NB4 (cell line): ENCODE data around the gene DGKI.
A peak's percentile ranks its signal among the peaks of the same experiment; 100 is the strongest.

Source experiments
- DNase-seq: peaks from one replicate; pipeline ENCODE4 v3.0.0; 2010; ENCODE audit warnings: low read depth
- H3K4me3 ChIP-seq: one replicate; pipeline ENCODE4 v1.5.1; 2011; ENCODE audit warnings: mild to moderate bottlenecking, low read depth, low read length, moderate library complexity
- CTCF ChIP-seq: IDR thresholded peaks from one replicate; pipeline ENCODE4 v1.5.1; 2012; ENCODE audit warnings: low read depth, low read length
- MAX ChIP-seq: IDR thresholded peaks from 2 replicates; pipeline ENCODE4 v1.6.1; 2011; ENCODE audit warnings: low read depth, low read length
- MYC ChIP-seq: IDR thresholded peaks from 2 replicates; pipeline ENCODE4 v1.6.1; 2011; ENCODE audit warnings: low read depth, low read length
- POLR2A ChIP-seq: IDR thresholded peaks from 2 replicates; pipeline ENCODE4 v1.6.1; 2011; ENCODE audit warnings: mild to moderate bottlenecking; ENCODE audit not compliant: insufficient read length; ENCODE audit errors: extremely low read depth

Gene DGKI

GRCh38 chr7:137345799-137346449 lies 500.9 kb downstream of the DGKI start:
- no peak overlapping the region for H3K4me3 ChIP-seq
- DNase-seq: no peak
- TF ChIP-seq POLR2A: no peak
- TF ChIP-seq MYC: no peak
- no peak for TF ChIP-seq CTCF
- TF ChIP-seq MAX: no peak

- no peak for TF ChIP-seq MYC
- no peak for TF ChIP-seq MAX
- TF ChIP-seq CTCF: no peak
- TF ChIP-seq POLR2A: no peak
- no peak for DNase-seq
- no peak within 1 kb of the TSS for H3K4me3 ChIP-seq
These were observed 503.4 kb downstream of the DGKI start, which contains the start of gene PTN for GRCh38 chr7:137343281-137343841. TSS of gene PTN (minus strand) at chr7:137343733. CDS start at chr7:137254973, 88,760 bp downstream.

GRCh38 chr7:137342828-137343261 lies 503.9 kb downstream of the DGKI start:
- H3K4me3 ChIP-seq: no peak overlapping the region
- no peak for DNase-seq
- TF ChIP-seq MAX: no peak
- no peak for TF ChIP-seq CTCF
- no peak for TF ChIP-seq POLR2A
- TF ChIP-seq MYC: no peak

- DNase-seq: no peak
- H3K4me3 ChIP-seq: no peak overlapping the region
- TF ChIP-seq POLR2A (no peak), MAX (no peak), MYC (no peak), CTCF (no peak)
These were observed 504.5 kb downstream of the DGKI start for GRCh38 chr7:137342265-137342664.

- no peak overlapping the region for H3K4me3 ChIP-seq
- no peak for TF ChIP-seq MAX
- DNase-seq: peak; percentile 19
These were observed 508.9 kb downstream of the DGKI start for GRCh38 chr7:137337902-137338301.

- TF ChIP-seq MAX: no peak
- no peak for TF ChIP-seq MYC
- TF ChIP-seq CTCF: no peak
- no peak for TF ChIP-seq POLR2A
- DNase-seq: no peak
- H3K4me3 ChIP-seq: no peak overlapping the region
These were observed 511.0 kb downstream of the DGKI start for GRCh38 chr7:137335814-137336213.
